AG08396 (cell line): ENCODE measurements around the gene SLC4A9.
"Not testable (repeated sequence)": the region's sequence is repeated elsewhere in the genome, so short reads cannot be mapped to it uniquely, and the experiment has no call there.

Experiments
- DNase-seq: peaks from one replicate; pipeline ENCODE4 v3.0.0; 2012; ENCODE audit warnings: low spot score, mixed read lengths

Gene SLC4A9

GRCh38 chr5:140338336-140338735 is 21.7 kb upstream of the SLC4A9 start:
- DNase-seq: no peak

DNA sequence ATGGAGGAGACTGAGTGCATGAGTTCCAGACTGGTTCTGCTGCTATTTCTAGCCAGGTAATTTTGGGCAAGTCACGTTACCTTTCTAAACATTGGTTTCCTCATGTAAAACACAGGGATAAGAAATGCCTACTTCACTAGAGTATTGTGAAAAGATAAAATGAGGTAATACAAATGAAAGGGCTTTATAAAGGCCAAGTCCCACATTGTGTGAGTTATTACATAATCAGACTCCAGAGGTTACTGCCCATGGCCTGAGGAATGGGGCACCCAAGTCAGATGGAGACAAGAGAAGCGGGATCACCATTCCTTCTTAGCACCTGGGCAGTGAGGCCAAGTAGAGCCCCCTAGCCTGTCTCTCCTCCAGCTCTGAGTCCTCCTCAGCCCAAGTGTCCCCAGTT is 21.1 kb upstream of the SLC4A9 start:
- DNase-seq: no peak

DNA sequence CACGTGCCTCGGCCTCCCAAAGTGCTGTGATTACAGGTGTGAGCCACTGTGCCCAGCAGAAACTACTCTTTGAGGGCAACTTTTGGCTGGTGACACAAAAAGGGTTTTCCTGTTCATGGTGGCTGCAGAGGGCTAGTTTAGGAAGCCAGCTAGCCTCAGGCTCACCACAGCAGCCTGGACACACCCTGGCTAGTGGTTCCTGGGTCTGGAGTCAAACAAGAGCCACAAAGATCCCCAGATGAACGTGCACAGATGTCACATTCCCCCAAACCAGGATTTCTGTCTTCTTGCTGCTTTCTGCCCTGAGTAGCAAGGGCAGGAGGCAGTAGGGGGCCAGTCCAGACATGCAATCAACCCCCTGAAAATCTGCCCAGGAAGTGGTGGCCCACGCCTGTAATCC is 20.4 kb upstream of the SLC4A9 start:
- DNase-seq: no peak

DNA sequence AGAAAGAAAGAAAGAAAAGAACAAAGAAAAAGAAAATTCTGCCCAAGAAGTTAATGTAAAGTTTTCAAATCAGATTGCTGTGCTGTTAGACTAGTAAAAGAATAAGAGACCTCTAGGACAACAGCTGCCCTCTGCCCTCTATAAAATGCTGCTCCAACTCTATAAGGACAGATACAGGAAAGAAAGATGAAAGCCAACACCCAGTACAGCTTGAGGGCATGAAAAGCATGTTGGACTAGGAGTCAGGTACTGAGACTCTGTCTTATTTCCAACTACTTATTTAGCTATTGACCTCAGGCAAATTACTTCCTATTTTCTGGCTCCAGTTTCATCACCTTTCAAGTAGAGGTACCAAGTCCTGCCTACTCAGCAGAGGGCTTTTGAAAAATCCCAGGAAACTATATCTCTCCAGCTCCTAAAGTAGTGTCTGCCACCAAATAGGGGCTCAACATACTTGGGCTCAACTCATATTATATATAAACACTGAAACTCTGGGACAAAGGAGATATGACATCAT is 19.3 kb upstream of the SLC4A9 start:
- no peak for DNase-seq

GRCh38 chr5:140341591-140341990 is 18.4 kb upstream of the SLC4A9 start:
- no peak for DNase-seq

DNA sequence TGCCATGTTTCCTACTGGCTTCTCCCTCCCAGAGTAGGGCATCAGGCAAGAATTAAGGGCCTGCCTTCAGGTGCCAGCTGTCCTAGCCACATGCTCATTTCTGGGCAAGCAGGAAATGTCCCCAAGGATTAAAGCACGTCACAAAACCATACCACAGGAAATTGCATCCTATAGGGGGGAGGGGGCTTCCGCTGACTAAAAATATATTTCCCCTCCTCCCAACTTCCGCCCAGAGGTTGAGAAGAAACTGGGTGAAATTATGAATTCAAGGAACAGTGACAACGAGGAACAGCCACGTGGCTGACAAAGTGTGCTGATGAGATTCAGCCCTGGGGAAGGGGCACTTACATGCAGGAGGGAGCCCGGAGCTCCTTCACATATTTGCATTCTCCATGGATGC is 17.7 kb upstream of the SLC4A9 start:
- no peak for DNase-seq

GRCh38 chr5:140342896-140343295 is 17.1 kb upstream of the SLC4A9 start:
- DNase-seq: no peak

- DNase-seq: not testable (repeated sequence)
These were observed 16.1 kb upstream of the SLC4A9 start for GRCh38 chr5:140343849-140344248.

- DNase-seq: peak; percentile 49
These were observed 15.1 kb upstream of the SLC4A9 start for GRCh38 chr5:140344683-140345423.

GRCh38 chr5:140345919-140346347 is 14.1 kb upstream of the SLC4A9 start:
- peak; percentile 84 for DNase-seq

DNA sequence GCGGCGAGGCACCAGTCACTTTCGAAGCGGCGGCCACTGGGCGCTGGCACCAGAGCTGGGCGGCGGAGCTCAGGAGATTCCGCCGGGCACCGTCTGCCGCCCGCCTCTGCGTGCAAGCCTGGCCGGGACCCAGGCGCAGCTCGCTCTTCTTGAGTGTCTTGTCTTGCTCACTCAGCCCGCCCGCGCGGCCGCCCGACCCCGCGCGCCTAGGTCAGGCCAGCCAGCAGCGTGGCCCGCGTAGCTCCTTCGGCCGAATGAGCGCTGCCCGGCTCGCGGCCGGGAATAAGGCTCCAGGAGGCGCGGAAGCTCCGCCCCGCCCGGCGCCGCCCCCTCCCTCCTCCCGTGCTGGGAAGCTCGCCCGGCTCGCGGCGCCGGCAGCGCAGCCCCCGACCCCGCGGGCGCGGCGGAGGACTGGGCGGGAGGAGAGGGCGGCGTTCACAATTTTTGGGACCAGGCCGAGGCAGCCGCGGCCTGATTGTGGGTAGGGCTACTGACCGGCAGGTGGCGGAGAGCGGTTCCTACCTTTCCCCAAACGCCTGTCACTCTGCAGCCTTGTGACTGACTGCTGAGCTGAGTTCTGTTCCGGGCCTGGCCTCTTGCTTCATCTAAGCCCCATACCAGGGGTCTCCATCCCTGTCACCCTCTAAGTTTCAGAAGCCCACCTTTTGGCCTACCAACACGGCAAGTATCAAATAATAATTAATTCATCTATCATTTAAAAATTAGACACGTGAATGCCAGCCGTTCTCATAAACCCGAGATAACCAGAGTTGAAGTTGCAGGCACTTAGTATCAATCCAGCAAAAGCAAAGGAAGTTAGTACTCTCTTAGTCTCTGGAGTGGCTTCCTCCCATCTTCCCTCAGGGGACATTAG is 13.4 kb upstream of the SLC4A9 start, which contains the start of gene HBEGF:
HBEGF (minus strand) TSS at position 256 of the 874 bp plus-strand sequence. CDS start 275 bp downstream, outside the sequence.
- DNase-seq: peak; percentile 94

GRCh38 chr5:140347360-140347759 is 12.6 kb upstream of the SLC4A9 start:
- no peak for DNase-seq

DNA sequence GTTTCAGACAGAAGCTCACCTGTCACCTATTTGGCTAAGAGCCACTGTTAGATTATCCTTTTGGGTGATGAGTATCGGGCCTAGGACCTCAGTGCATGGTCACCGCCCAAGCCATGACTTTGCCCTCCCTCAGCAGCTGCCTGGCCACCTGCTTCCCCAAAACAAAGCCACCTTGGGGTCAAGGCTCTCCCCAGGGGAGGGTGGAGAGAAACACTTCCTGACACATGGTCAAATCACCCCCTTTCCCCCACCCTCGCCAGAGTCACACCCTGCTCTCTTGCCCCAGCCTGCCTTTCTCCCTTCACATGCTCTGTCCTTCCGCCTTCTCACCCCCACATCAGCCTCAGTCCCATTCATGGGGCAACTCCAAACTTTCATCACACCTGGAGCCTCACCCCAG is 11.9 kb upstream of the SLC4A9 start:
- DNase-seq: no peak

DNA sequence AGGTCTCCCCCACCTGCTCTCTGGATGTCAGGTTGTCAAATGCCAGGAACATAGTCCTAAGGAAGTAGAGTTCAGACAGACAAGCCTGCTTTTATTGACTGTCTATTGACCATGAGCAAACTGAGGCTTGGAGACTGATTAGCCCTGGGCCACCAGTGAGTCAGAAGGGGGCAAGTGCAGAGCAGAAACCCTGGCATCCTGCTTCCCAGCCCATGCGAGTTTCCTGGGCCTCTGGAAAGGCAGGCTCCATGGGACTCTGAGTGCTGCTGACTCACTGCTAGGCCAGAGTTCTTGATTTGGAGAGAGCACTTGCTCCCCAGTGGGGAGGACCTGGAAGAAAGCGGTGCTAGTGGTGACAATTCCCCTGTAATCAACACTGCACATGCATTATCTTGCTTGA is 10.8 kb upstream of the SLC4A9 start:
- no peak for DNase-seq

- DNase-seq: peak; percentile 65
These were observed 8.2 kb upstream of the SLC4A9 start for GRCh38 chr5:140351609-140352334.

GRCh38 chr5:140355546-140355945 is 4.4 kb upstream of the SLC4A9 start:
- DNase-seq: no peak

DNA sequence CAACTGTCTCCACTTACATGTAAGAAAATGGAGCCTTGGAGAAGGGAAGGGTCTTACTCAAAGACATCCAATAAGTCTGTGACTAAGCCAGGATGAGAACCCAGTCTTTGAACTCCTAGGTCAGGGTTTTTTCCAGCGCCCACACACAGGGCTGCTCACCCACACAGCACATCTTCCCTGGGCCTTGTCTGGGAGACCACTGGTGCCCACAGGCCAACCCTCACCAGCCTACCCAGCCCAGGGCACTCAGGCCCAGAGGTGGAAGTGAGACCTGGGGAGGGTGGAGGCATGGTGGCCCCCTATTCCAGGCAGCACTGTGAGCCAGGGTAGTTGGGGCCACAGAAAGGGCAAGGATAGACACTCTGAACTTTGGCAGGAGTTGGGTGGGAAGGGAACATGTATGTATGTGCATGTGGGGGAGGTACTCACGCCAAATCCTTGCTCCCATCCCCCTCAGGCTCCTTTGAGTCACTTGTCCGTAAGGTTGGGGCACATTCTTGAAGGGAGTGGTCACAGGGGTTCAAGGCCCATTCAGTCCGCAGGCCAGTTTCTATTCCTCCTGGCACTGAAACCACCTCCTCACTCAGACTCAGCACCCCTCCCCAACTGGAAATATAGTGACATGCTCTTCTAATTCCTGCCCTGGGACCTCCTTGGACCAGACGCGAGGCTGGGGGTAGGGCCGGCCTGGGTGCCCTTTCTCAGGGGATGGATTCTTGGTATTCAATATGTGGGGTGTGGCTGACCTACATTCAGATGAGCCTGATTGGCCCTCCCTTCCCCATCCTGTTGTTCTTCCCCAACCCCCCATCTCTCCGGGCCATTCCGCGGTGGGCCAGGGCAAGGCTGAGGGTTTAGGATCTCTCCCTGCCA is 2.9 kb upstream of the SLC4A9 start:
- DNase-seq: no peak

GRCh38 chr5:140357726-140358093 is 2.3 kb upstream of the SLC4A9 start:
- DNase-seq: peak; percentile 91

- DNase-seq: peak; percentile 69
These were observed 1.2 kb upstream of the SLC4A9 start for GRCh38 chr5:140358738-140359310.

DNA sequence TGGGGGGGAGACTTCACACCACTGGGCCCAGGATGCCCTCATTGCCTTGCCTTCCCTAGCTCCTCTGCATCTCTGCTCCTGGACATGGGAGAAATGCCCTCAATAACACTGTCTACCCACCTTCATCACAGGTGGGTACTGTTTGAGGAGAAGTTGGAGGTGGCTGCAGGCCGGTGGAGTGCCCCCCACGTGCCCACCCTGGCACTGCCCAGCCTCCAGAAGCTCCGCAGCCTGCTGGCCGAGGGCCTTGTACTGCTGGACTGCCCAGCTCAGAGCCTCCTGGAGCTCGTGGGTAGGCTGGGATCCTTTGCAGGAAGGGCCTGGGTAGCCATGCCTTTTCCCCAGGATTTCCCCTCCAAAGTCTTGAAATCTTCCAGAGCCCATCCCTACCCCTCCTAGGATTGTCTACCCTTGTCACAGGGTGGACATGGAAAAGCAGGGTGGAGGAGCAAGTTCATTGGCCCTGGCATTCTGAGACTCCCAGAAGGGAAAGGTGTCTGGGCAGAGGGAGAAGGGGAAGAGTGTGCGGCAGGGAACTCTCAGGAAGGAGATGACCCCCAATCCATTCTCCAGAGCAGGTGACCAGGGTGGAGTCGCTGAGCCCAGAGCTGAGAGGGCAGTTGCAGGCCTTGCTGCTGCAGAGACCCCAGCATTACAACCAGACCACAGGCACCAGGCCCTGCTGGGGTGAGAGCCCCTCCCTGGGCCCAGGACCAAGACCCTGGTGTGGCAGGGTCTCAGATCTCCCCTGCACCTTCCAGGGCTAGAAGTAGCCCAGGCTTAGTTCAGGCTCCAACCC is 886 bp downstream of the SLC4A9 start:
- DNase-seq: no peak
